ENCODE results near the gene SLC35B3.
"Not testable (repeated sequence)": the region's sequence is repeated elsewhere in the genome, so short reads cannot be mapped to it uniquely, and the experiment has no call there.

SLC35B3 gene

GRCh38 chr6:8435093-8435844 is at the start of gene SLC35B3:
SLC35B3 (minus strand) TSS chr6:8435545.
- peak; percentile 76 for DNase-seq

GRCh38 chr6:8483650-8484049 is 48.3 kb upstream of the SLC35B3 start:
- no peak for DNase-seq

GRCh38 chr6:8481727-8482126 is 46.4 kb upstream of the SLC35B3 start:
- DNase-seq: no peak

GRCh38 chr6:8478418-8478817 is 43.1 kb upstream of the SLC35B3 start:
- DNase-seq: no peak

GRCh38 chr6:8476656-8477055 is 41.3 kb upstream of the SLC35B3 start:
- DNase-seq: no peak

GRCh38 chr6:8468552-8469356 is 33.4 kb upstream of the SLC35B3 start:
- DNase-seq: no peak

GRCh38 chr6:8462694-8463093 is 27.3 kb upstream of the SLC35B3 start:
- no peak for DNase-seq

GRCh38 chr6:8462169-8462568 is 26.8 kb upstream of the SLC35B3 start:
- no peak for DNase-seq

- DNase-seq: no peak
Observed at GRCh38 chr6:8446391-8446790, 11.0 kb upstream of the SLC35B3 start.

GRCh38 chr6:8445930-8446329 is 10.6 kb upstream of the SLC35B3 start:
- not testable (repeated sequence) for DNase-seq

- no peak for DNase-seq
Observed at GRCh38 chr6:8442150-8442549, 6.8 kb upstream of the SLC35B3 start.

- no peak for DNase-seq
Observed at GRCh38 chr6:8441452-8441851, 6.1 kb upstream of the SLC35B3 start.

- DNase-seq: no peak
Observed at GRCh38 chr6:8439601-8440268, 4.4 kb upstream of the SLC35B3 start.

- DNase-seq: no peak
Observed at GRCh38 chr6:8437813-8438212, 2.5 kb upstream of the SLC35B3 start.

GRCh38 chr6:8436966-8437365 is 1.6 kb upstream of the SLC35B3 start:
- DNase-seq: no peak

- no peak for DNase-seq
Observed at GRCh38 chr6:8435845-8436168, 462 bp upstream of the SLC35B3 start.

GRCh38 chr6:8434727-8435092 is 635 bp downstream of the SLC35B3 start:
- DNase-seq: no peak

GRCh38 chr6:8432614-8433013 is 2.7 kb downstream of the SLC35B3 start:
- DNase-seq: no peak

GRCh38 chr6:8429821-8430220 is 5.5 kb downstream of the SLC35B3 start:
- DNase-seq: no peak

GRCh38 chr6:8426544-8426943 is 8.8 kb downstream of the SLC35B3 start:
- DNase-seq: not testable (repeated sequence)

GRCh38 chr6:8420031-8420588 is 15.2 kb downstream of the SLC35B3 start:
- no peak for DNase-seq

- no peak for DNase-seq
Observed at GRCh38 chr6:8415913-8416312, 19.4 kb downstream of the SLC35B3 start.

- no peak for DNase-seq
Observed at GRCh38 chr6:8415280-8415679, 20.1 kb downstream of the SLC35B3 start.

GRCh38 chr6:8414844-8415243 is 20.5 kb downstream of the SLC35B3 start:
- DNase-seq: no peak
